HUES48 (cell line): Measurements from ENCODE around the gene TMEM86B.

Experiments used
- H3K27ac ChIP-seq: one replicate; pipeline ENCODE4 v1.7.0; 2013; ENCODE audit warnings: low read depth, low read length, inconsistent platforms
- H3K27me3 ChIP-seq: 2 replicates; pipeline ENCODE4 v1.6.1; 2013; ENCODE audit warnings: mild to moderate bottlenecking, low read length; ENCODE audit not compliant: control insufficient read depth, insufficient read depth
- H3K36me3 ChIP-seq: 2 replicates; pipeline ENCODE4 v1.6.1; 2013; ENCODE audit warnings: low read length; ENCODE audit not compliant: control insufficient read depth, insufficient read depth
- H3K4me1 ChIP-seq: 2 replicates; pipeline ENCODE4 v1.6.1; 2013; ENCODE audit warnings: mild to moderate bottlenecking, low read length; ENCODE audit not compliant: control insufficient read depth, insufficient read depth
- H3K4me3 ChIP-seq: 2 replicates; pipeline ENCODE4 v1.5.1; 2013; ENCODE audit warnings: mild to moderate bottlenecking, low read depth, low read length
- H3K9ac ChIP-seq: 2 replicates; pipeline ENCODE4 v1.6.1; 2013; ENCODE audit warnings: mild to moderate bottlenecking, low read depth, low read length, moderate library complexity
- H3K9me3 ChIP-seq: 2 replicates; pipeline ENCODE4 v1.6.1; 2013; ENCODE audit warnings: low read length; ENCODE audit not compliant: control insufficient read depth, insufficient read depth

Gene TMEM86B

GRCh38 chr19:55248166-55248675 is 19.7 kb upstream of the TMEM86B start:
- Histone ChIP-seq H3K4me3 (no peak overlapping the region), H3K9ac (no peak overlapping the region), H3K27me3 (no peaks in the 10 kb centered on the region), H3K4me1 (no peaks in the 10 kb centered on the region), H3K36me3 (peaks cover 46% of the 10 kb centered on the region), H3K27ac (no peak overlapping the region), H3K9me3 (no peaks in the 10 kb centered on the region)

DNA sequence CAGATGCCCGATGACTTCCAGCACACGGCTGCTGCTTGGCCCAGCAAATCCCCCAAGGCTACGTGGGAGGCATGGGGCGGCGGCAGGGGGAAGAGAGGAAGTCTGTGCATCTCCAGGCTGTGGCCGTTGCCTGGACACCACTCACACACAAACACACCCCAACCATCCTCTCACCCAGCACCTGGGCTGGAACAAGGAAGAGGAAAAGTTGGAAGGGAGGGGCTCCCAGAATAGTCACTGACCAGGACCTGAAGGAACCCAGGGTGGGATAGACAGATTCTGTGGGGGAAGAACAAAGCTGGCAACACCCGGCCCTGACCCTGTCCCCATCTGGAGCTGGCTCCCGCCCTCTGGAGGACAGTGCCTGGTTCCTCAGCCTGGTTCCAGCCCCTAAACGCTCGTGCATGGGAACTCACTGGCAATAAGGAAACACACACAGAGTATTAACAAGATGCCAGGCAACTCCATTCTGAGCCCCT is 19.1 kb upstream of the TMEM86B start:
- Histone ChIP-seq H3K27ac (no peak overlapping the region), H3K9ac (no peak overlapping the region), H3K36me3 (peaks cover 49% of the 10 kb centered on the region)

GRCh38 chr19:55246462-55247451 is 18.2 kb upstream of the TMEM86B start:
- Histone ChIP-seq H3K27ac (no peak overlapping the region), H3K36me3 (peaks cover 56% of the 10 kb centered on the region), H3K27me3 (no peaks in the 10 kb centered on the region), H3K4me1 (no peaks in the 10 kb centered on the region), H3K4me3 (no peak overlapping the region), H3K9me3 (no peaks in the 10 kb centered on the region), H3K9ac (no peak overlapping the region)

More for the DNA sequence above, 19.1 kb upstream of the TMEM86B start:
- H3K9me3 ChIP-seq = no peaks in the 10 kb centered on the region
- H3K4me1 ChIP-seq = no peaks in the 10 kb centered on the region
- no peak overlapping the region for H3K4me3 ChIP-seq
- H3K27me3 ChIP-seq = no peaks in the 10 kb centered on the region

DNA sequence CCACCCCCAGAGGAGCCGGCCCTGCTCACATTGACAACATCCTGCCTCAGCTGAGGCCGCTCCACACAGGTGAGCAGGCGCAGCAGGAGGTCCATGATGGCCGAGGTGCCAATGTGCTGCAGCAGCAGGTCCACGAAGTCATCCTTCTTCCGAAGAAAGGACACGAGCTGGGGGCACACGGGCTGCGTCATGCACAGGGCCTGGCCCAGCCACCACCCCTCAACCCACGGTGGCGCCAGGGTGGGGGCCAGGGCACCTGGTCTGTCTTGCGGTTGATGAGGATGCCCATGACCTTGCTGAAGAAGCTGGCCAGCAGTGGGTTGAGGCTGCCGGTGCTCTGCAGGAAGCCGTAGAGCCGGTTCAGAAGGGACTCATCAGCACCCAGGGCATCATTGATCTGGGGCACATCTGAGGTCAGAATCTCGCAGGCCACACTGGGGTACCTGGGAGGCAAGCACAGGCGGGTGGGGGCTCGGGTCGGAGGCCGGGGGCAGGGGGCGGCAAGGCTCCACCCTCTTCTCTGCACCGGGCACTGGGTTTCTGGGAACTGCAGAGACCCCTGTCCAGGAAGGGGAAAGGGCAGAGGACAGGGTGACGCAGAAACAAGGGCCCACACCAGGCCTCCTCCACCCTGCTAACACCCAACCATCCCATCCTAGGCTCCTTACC is 16.8 kb upstream of the TMEM86B start:
- Histone ChIP-seq H3K36me3 (peaks cover 66% of the 10 kb centered on the region), H3K27me3 (no peaks in the 10 kb centered on the region), H3K9ac (no peak overlapping the region), H3K27ac (no peak overlapping the region), H3K4me3 (no peak overlapping the region), H3K9me3 (no peaks in the 10 kb centered on the region), H3K4me1 (no peaks in the 10 kb centered on the region)

GRCh38 chr19:55244004-55244680 is 15.6 kb upstream of the TMEM86B start:
- H3K27me3 ChIP-seq = no peaks in the 10 kb centered on the region
- H3K9ac ChIP-seq = no peak overlapping the region
- no peak overlapping the region for H3K27ac ChIP-seq
- H3K9me3 ChIP-seq = no peaks in the 10 kb centered on the region
- H3K4me1 ChIP-seq = no peaks in the 10 kb centered on the region
- H3K4me3 ChIP-seq = no peak overlapping the region
- peaks cover 77% of the 10 kb centered on the region for H3K36me3 ChIP-seq

GRCh38 chr19:55242517-55242916 is 14.0 kb upstream of the TMEM86B start:
- Histone ChIP-seq H3K4me1 (no peaks in the 10 kb centered on the region), H3K27me3 (no peaks in the 10 kb centered on the region), H3K9ac (no peak overlapping the region), H3K4me3 (no peak overlapping the region), H3K36me3 (peaks cover 92% of the 10 kb centered on the region), H3K27ac (no peak overlapping the region), H3K9me3 (no peaks in the 10 kb centered on the region)

- no peaks in the 10 kb centered on the region for H3K4me1 ChIP-seq
- no peaks in the 10 kb centered on the region for H3K9me3 ChIP-seq
- no peaks in the 10 kb centered on the region for H3K27me3 ChIP-seq
- H3K4me3 ChIP-seq = no peak overlapping the region
- H3K9ac ChIP-seq = no peak overlapping the region
- H3K27ac ChIP-seq = no peak overlapping the region
- peaks cover 93% of the 10 kb centered on the region for H3K36me3 ChIP-seq
Measured at GRCh38 chr19:55241935-55242464, 13.4 kb upstream of the TMEM86B start.

- Histone ChIP-seq H3K36me3 (peaks cover 93% of the 10 kb centered on the region), H3K4me1 (no peaks in the 10 kb centered on the region), H3K27ac (no peak overlapping the region), H3K9ac (no peak overlapping the region), H3K27me3 (no peaks in the 10 kb centered on the region), H3K9me3 (no peaks in the 10 kb centered on the region), H3K4me3 (no peak overlapping the region)
Measured at GRCh38 chr19:55241143-55241934, 12.8 kb upstream of the TMEM86B start.

DNA sequence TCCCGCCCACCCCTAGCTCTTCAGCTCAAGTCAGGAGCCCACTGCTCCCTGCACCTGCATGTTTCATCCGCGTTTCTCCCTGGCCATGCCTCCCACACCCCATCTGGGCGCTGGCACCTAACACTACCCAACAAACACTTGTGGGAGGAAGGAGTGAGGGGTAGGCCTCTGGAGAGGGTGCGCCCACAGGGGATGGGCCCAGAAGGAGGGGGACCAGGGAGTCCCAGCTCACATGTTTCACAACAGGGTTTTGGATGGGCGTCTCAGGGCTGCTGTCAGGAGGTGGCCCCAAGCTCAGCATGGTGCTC is 12.1 kb upstream of the TMEM86B start:
- Histone ChIP-seq H3K9ac (no peak overlapping the region), H3K36me3 (peaks cover 92% of the 10 kb centered on the region), H3K4me3 (no peak overlapping the region), H3K9me3 (no peaks in the 10 kb centered on the region), H3K27me3 (no peaks in the 10 kb centered on the region), H3K27ac (no peak overlapping the region), H3K4me1 (no peaks in the 10 kb centered on the region)

GRCh38 chr19:55239004-55239403 is 10.4 kb upstream of the TMEM86B start:
- Histone ChIP-seq H3K27ac (no peak overlapping the region), H3K9ac (no peak overlapping the region), H3K4me3 (no peak overlapping the region), H3K27me3 (no peaks in the 10 kb centered on the region), H3K36me3 (peaks cover 89% of the 10 kb centered on the region), H3K9me3 (no peaks in the 10 kb centered on the region), H3K4me1 (no peaks in the 10 kb centered on the region)
